ENCODE data around the gene HRCT1. TPM values are rescaled to one million over a fixed set of nuclear protein-coding genes. Genes with fewer than 3 reads are reported as not detected.
"Not testable (repeated sequence)": the region's sequence is repeated elsewhere in the genome, so short reads cannot be mapped to it uniquely, and the experiment has no call there.

The HRCT1 gene
- total RNA-seq, 1 experiment from 2014 or later = not detected

DNA sequence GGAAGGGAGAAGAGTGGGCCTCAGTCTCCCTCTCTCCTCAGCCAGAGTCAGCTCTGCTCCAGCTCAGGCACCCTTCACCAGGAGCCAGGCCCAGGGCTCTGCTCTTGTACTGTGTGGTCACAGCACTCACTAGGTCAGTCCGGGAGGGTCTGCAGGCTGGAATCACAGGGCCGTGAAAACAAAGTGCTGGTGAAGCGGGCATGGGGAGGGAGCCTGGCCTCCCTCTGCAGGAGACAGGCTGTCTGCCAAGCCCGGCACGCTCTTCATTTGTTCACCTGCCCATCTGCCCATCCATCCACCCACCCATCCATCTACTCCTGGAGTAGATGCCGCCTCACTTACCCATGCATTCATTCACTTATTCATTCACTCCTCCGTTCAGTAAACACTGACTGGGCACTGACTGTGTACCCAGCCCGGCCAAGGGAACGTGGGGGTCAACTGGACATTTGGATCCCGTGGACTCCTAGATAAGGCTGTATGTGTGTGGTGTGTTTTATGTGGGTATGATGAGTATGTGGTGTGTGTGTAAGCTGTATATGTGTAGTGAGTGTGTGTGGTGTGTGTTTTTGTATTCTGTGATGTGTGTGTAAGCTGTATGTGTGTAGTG, 6.9 kb downstream of the HRCT1 start:
- ChIA-PET POLR2A (ENCODE audit: low non-redundant PET) (no interaction called here), CTCF (no interaction called here)
- Histone ChIP-seq H3K27me3 (replicated peaks; ENCODE audit: insufficient read depth, low read depth, low read length, poor library complexity) (no peaks in the 10 kb centered on the region), H3K4me3 (ENCODE audit: low read depth, low read length, poor library complexity, severe bottlenecking) (no peak overlapping the region), H3K27ac (ENCODE audit: low read depth, low read length, poor library complexity, severe bottlenecking) (no peak overlapping the region), H3K9me3 (ENCODE audit: low read depth, low read length, poor library complexity, severe bottlenecking) (no peaks in the 10 kb centered on the region), H3K36me3 (ENCODE audit: insufficient read depth, low read length, poor library complexity, severe bottlenecking) (no peaks in the 10 kb centered on the region), H3K4me1 (ENCODE audit: insufficient read depth, low read length, poor library complexity, severe bottlenecking) (peaks cover 18% of the 10 kb centered on the region)
- intact Hi-C loops (cut with micrococcal nuclease; ENCODE audit: unreplicated experiment) = no loop called here
- DNase-seq (ENCODE audit: low spot score) = no peak
- BruUV-seq (replicated peaks) = no TSS peak
- TF ChIP-seq EZH2 (IDR thresholded peaks at IDR 0.05; ENCODE audit: borderline replicate concordance, low read depth, low read length, poor library complexity, severe bottlenecking) = no peak
- TF ChIP-seq, protein P1, sequence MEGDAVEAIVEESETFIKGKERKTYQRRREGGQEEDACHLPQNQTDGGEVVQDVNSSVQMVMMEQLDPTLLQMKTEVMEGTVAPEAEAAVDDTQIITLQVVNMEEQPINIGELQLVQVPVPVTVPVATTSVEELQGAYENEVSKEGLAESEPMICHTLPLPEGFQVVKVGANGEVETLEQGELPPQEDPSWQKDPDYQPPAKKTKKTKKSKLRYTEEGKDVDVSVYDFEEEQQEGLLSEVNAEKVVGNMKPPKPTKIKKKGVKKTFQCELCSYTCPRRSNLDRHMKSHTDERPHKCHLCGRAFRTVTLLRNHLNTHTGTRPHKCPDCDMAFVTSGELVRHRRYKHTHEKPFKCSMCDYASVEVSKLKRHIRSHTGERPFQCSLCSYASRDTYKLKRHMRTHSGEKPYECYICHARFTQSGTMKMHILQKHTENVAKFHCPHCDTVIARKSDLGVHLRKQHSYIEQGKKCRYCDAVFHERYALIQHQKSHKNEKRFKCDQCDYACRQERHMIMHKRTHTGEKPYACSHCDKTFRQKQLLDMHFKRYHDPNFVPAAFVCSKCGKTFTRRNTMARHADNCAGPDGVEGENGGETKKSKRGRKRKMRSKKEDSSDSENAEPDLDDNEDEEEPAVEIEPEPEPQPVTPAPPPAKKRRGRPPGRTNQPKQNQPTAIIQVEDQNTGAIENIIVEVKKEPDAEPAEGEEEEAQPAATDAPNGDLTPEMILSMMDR (conservative IDR thresholded peaks at IDR 0.05; ENCODE audit: low read depth, low read length) = no peak

GRCh38 chr9:35913429-35913828, 7.4 kb downstream of the HRCT1 start:
- H3K9me3 ChIP-seq (ENCODE audit: low read depth, low read length, poor library complexity, severe bottlenecking); POLR2A ChIA-PET (ENCODE audit: low non-redundant PET); H3K27me3 ChIP-seq (replicated peaks; ENCODE audit: insufficient read depth, low read depth, low read length, poor library complexity); BruUV-seq (replicated peaks); H3K27ac ChIP-seq (ENCODE audit: low read depth, low read length, poor library complexity, severe bottlenecking); H3K36me3 ChIP-seq (ENCODE audit: insufficient read depth, low read length, poor library complexity, severe bottlenecking); intact Hi-C loops (cut with micrococcal nuclease; ENCODE audit: unreplicated experiment); CTCF ChIA-PET; H3K4me3 ChIP-seq (ENCODE audit: low read depth, low read length, poor library complexity, severe bottlenecking); DNase-seq (ENCODE audit: low spot score): not testable (repeated sequence)
- peaks cover 12% of the 10 kb centered on the region for H3K4me1 ChIP-seq (ENCODE audit: insufficient read depth, low read length, poor library complexity, severe bottlenecking)

- DNase-seq (ENCODE audit: low spot score) = peak; percentile 26
- no TSS peak for BruUV-seq (replicated peaks)
- no peak overlapping the region for H3K4me3 ChIP-seq (ENCODE audit: low read depth, low read length, poor library complexity, severe bottlenecking)
- H3K27ac ChIP-seq (ENCODE audit: low read depth, low read length, poor library complexity, severe bottlenecking) = no peak overlapping the region
- peaks cover 4% of the 10 kb centered on the region for H3K4me1 ChIP-seq (ENCODE audit: insufficient read depth, low read length, poor library complexity, severe bottlenecking)
- POLR2A ChIA-PET (ENCODE audit: low non-redundant PET) = interaction anchor here (0.6 kb wide), 1 partner anchor 18 kb away, joined by 3 read pairs; no protein-coding TSS in a partner anchor
- H3K9me3 ChIP-seq (ENCODE audit: low read depth, low read length, poor library complexity, severe bottlenecking) = no peaks in the 10 kb centered on the region
- TF ChIP-seq EZH2 (IDR thresholded peaks at IDR 0.05; ENCODE audit: borderline replicate concordance, low read depth, low read length, poor library complexity, severe bottlenecking) = no peak
- CTCF ChIA-PET = no interaction called here
- intact Hi-C loops (cut with micrococcal nuclease; ENCODE audit: unreplicated experiment) = no loop called here
- H3K27me3 ChIP-seq (replicated peaks; ENCODE audit: insufficient read depth, low read depth, low read length, poor library complexity) = no peaks in the 10 kb centered on the region
- H3K36me3 ChIP-seq (ENCODE audit: insufficient read depth, low read length, poor library complexity, severe bottlenecking) = no peaks in the 10 kb centered on the region
These were observed 8.4 kb downstream of the HRCT1 start for GRCh38 chr9:35914301-35914807.

GRCh38 chr9:35915681-35916294, 9.8 kb downstream of the HRCT1 start:
- TF ChIP-seq, protein P1 (conservative IDR thresholded peaks at IDR 0.05; ENCODE audit: low read depth, low read length) = no peak
- no peak for TF ChIP-seq EZH2 (IDR thresholded peaks at IDR 0.05; ENCODE audit: borderline replicate concordance, low read depth, low read length, poor library complexity, severe bottlenecking)
- Histone ChIP-seq H3K4me3 (ENCODE audit: low read depth, low read length, poor library complexity, severe bottlenecking) (no peak overlapping the region), H3K36me3 (ENCODE audit: insufficient read depth, low read length, poor library complexity, severe bottlenecking) (no peaks in the 10 kb centered on the region), H3K27ac (ENCODE audit: low read depth, low read length, poor library complexity, severe bottlenecking) (no peak overlapping the region), H3K27me3 (replicated peaks; ENCODE audit: insufficient read depth, low read depth, low read length, poor library complexity) (no peaks in the 10 kb centered on the region), H3K4me1 (ENCODE audit: insufficient read depth, low read length, poor library complexity, severe bottlenecking) (peaks cover 7% of the 10 kb centered on the region), H3K9me3 (ENCODE audit: low read depth, low read length, poor library complexity, severe bottlenecking) (no peaks in the 10 kb centered on the region)
- BruUV-seq (replicated peaks) = no TSS peak
- intact Hi-C loops (cut with micrococcal nuclease; ENCODE audit: unreplicated experiment) = no loop called here
- POLR2A ChIA-PET (ENCODE audit: low non-redundant PET) = no interaction called here
- no peak for DNase-seq (ENCODE audit: low spot score)
- CTCF ChIA-PET = no interaction called here
